ENCODE results near the gene GUCY2C.
A peak's percentile ranks its signal among the peaks of the same experiment; 100 is the strongest.

Gene GUCY2C

GRCh38 chr12:14621826-14622225, 74.6 kb downstream of the GUCY2C start:
- no peak overlapping the region for H3K27ac ChIP-seq
- TF ChIP-seq ZFX (IDR thresholded peaks at IDR 0.05) (no peak), CTCF (conservative IDR thresholded peaks at IDR 0.05) (no peak)

DNA sequence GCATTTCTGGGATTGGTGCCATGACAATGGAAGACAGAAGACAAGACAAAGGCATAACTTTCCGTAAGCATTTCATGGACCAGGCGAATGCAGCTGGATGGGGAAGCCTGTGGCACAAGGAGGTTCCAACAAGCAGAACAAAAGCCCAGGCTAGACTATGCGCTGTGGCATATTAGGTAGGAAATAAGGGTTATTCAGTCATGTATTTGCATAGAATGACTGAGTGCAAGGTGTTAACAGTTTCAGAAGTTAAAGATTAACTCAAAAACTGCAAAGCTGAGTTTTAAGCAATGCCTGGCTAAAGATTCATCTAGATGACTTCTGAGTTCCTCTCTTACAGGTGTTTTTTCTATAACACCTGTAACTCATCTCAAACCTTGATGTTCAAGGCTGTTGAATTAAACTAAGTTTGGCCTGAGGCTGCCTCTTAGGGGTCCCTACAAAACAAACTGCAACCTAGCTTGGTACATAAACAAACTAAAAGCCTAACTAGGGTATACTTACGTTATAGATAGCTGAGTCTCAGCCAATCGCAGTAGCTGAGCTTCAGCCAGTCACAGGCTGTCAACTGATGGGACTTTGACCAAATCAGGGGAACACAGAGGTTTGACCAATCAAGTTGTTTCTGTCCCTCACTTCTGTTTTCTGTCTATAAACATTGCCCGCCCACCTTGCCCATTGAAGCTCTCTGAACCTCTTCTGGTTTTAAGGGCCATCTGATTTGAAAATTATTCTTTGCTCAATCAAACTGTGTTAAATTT, 76.5 kb downstream of the GUCY2C start:
- no peak overlapping the region for H3K27ac ChIP-seq
- no peak for TF ChIP-seq ZFX (IDR thresholded peaks at IDR 0.05)
- TF ChIP-seq CTCF (conservative IDR thresholded peaks at IDR 0.05): no peak

GRCh38 chr12:14618983-14619382, 77.4 kb downstream of the GUCY2C start:
- no peak overlapping the region for H3K27ac ChIP-seq
- peak; percentile 65 for TF ChIP-seq CTCF (conservative IDR thresholded peaks at IDR 0.05)
- TF ChIP-seq ZFX (IDR thresholded peaks at IDR 0.05): no peak

DNA sequence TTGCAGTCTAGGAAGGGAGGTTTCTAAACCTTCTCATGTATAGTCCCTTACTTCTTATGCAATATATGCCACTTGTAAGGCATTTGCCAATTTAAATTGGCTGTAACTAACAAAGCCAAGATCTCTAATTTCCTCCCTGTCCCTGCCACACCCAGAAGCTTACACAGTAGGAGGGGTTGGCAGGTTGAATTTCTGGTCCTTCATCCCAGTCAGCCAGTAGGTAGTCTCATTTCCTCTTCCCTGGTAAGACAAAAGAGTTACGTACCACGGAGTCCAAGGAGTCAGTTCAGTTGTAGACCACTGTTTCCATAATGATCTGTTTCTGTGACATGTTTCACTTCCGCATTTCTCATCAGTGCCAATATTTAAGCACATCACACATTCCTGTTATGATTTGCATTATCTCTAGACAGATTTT, 81.7 kb downstream of the GUCY2C start:
- no peak overlapping the region for H3K27ac ChIP-seq
- TF ChIP-seq ZFX (IDR thresholded peaks at IDR 0.05): no peak
- TF ChIP-seq CTCF (conservative IDR thresholded peaks at IDR 0.05): no peak

DNA sequence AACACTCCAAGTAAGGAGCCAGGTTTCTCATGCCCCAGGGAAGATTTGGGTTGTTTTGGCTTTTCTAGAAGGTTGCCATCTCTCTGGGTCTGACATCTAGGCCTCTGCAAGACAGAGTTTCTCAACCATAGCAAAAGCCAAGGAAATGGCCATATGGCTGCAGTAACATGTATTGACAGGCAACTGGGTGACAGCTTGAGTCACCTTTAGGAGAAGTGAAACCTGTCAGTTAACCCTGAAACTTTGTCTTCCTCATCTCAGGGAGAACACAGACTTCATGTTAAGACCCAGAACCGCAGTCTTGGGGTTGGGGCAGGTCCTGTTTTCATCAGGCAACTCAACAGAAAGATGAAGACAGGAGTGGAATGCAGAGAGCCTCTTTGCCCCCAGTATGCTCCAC, 82.7 kb downstream of the GUCY2C start:
- TF ChIP-seq CTCF (conservative IDR thresholded peaks at IDR 0.05) (no peak), ZFX (IDR thresholded peaks at IDR 0.05) (no peak)
- no peak overlapping the region for H3K27ac ChIP-seq

DNA sequence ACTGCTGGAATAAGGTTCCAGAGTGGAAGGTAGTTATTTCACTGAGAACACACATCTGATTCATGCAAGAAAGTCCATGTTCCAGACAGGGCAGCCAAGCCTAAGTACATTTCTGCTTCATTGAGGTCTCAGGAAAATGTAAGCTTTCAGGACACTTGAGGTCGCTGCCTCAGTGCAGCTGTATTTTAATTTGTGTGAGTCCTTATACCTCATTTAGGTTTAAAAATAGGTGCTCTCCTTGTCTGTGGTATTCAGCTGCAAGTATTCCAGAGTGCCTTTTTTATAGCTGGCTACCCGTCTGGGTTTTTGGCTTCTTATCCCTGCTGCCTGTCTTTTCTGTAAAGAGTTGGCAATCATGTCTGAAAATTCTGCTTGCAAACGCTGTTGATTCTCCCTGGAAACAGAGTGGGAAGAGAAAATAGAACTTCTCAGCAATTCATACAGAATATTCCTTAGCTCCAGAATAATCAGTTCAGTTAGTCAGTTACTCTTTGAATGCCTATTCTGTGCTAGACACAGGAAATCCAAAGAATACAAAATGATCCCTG, 83.4 kb downstream of the GUCY2C start:
- no peak overlapping the region for H3K27ac ChIP-seq

More for the DNA sequence above, 83.4 kb downstream of the GUCY2C start:
- TF ChIP-seq ZFX (IDR thresholded peaks at IDR 0.05) (no peak), CTCF (conservative IDR thresholded peaks at IDR 0.05) (no peak)

All from C4-2B (cell line).